D341Med (cell line): ENCODE results near the gene IL17C.
"Not testable (repeated sequence)": the region's sequence is repeated elsewhere in the genome, so short reads cannot be mapped to it uniquely, and the experiment has no call there.

Experiments used
- DNase-seq: peaks from one replicate; pipeline ENCODE4 v3.0.0; 2012; ENCODE audit warnings: low spot score

The IL17C gene

DNA sequence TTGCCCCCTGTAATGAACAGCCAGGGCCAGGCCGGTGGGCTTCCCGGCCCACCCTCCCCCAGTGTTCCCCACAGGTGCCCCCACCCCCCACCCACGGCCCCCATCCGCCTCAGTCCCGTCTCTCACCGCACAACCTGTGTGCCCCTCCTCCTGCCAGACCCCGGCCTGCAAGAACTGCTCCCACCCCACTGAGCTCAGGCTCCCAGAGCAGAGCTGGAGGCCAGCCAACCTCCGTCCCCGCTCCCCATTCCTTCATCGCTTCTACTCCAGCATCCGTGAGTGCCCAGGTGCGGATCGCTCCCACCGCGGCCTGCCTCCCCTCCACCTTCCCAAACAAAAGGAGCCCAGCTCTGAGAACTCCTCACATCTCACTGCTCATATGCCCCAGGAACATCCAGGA, 20.3 kb downstream of the IL17C start:
- DNase-seq = no peak

DNA sequence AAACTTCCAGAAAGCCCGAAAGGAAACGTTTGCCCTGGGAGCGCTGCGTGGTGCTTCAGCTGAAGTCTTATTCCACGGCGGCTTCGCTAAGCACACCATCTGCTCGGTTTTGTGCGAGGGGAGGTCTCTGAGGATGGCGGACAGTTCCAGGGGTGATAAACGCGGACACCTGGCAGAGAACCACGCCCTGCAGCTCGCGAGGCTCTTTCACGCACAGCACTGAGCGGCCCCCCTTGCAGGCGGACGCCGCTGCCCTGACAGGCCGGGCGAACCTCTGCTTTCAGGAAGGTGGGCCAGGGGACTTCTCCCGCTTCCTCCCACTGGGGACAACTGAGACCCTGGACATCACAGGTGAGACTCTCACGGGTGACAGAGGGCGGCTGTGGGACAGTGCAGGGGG, 20.8 kb downstream of the IL17C start:
- no peak for DNase-seq

DNA sequence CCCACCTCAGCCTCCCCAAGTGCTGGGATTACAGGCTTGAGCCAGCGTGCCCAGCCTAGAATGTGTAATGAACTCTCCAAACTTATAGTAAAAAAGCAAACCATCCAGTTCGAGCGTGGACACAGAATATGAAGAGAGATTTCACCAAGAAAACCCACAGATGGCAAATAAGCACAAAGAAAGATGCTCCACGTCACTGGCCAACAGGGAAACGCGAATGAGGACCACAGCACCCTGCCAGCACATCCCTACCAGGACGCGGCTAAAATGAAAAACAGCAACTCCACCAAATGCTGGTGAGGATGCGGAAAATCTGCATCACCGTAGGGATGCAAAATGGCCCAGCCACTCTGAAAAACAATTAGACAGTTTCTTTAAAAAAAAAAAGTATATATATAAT, 23.1 kb downstream of the IL17C start:
- DNase-seq = no peak

DNA sequence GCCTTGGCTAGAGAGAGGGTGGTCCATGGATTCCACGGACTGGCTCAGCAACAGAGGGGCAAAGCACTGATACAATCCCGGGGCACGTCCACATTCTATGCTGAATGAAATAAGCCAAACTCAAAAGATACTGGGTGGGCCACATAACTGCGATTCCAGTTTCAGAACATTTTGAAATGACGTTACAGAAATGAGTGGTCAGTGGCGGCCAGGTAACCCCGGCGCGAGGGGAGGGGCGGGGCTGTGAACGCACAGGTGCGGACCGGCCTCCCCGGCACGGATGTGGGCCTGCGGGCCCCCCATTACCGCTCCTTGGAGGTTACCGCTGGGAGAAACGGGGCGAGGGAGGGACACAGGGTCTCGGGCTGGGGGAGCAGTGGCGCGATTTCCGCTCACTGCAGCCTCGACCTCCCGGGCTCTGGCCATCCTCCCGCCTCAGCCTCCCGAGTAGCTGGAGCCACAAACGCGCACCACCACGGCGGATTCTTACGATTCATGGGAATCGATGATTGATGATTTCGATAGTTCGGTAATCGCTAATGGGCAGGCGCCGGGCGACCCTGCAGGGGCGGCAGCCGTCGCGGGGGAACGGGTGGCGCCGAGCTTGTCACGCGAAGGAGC, 24.0 kb downstream of the IL17C start:
- no peak for DNase-seq

DNA sequence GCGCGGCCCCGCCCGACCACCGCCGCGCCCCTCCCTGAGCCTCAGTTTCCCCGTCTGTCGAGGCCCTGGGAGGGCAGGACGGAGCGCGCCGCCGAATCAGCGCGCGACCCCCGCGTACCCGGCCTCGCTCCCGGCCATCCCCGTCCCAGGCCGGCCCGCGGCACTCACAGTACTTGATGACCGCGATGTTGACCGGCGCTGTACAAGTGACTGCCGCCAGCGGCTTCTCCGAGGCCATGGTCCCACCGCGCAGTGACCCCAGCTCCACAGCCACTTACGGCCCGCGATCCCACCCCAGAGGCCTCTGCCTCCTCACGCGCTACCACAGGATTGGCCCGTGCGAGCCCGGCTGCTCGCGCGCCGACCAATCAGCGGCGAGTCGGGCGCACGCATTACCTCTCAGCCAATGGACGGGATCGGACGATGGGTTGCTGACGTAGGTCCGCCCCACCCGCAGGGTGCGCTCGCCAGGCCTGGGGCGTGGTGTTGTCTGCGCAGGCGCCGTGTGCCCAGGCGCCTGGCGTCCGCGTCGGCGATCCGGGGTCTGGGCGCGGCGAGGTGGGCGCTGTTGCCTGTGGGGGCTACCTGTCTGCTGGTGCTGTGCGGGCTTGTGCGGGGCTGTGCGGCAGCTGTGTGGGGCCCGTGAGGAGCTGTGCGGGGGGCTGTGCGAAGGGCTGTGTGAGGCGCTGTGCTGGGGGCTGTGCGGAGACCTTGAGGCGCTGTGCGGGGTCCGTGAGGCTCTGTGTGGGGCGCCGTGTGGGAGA, 24.7 kb downstream of the IL17C start, which contains the start of gene MVD:
TSS of gene MVD (minus strand) at position 249 of the 764 bp plus-strand sequence. CDS start at position 238, 11 bp downstream.
- peak; percentile 99 for DNase-seq

DNA sequence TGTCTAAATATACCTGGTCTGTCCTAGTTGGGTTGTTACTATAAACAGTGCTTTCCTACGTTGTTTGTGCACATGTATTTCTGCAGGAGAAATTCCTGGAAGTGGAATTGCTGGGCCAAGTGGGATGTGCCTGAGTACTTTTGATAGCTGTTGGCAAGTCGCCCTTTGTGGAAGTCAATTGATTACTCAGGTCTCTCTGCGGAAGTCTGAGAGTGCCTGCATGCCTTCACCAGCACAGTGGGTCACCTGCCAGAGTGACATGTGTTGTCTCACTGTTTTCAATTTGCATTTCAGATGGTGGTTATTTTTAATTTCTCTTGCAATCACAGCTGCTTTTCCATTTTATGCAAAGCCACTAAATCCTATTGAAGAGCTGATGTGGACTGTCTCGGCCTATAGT, 26.8 kb downstream of the IL17C start:
- DNase-seq = no peak

DNA sequence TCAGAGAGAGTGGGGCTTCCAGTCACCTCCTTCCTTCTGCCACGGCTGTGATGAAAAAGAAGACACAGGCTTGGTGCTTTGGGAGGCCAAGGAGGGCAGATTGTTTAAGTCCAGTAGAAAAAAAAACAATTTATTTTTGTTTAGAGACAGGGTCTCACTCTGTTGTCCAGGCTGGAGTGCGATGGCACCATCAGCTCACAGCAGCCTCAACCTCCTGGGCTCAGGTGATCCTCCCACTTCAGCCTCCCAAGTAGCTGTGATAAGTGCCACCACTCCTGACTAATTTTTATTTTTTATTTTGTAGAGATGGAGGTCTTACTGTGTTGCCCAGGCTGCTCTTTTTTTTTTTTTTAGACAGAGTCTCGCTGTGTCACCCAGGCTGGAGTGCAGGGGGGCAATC, 27.2 kb downstream of the IL17C start:
- DNase-seq = no peak

DNA sequence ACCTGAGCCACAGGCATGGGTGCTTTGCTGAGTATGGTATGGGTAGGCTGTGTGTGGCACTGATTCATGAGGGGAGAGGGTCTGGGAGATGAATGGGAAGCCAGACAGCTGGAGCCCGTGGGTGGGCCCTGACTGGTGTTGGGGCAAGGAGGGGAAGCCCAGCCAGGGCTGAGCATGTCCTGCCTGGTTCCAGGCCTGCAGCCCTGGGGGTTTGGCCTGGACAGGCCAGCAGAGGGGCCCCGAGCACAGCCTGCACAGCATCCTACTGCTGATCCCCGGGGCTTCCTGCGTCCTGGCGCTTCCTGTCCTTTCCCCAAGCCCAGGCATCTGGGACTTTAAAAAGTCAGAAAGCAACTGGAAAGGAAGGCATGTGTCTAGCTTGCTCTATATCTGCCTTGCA, 29.1 kb downstream of the IL17C start:
- DNase-seq = no peak

- DNase-seq = not testable (repeated sequence)
Observed at GRCh38 chr16:88669493-88669892, 31.1 kb downstream of the IL17C start.

DNA sequence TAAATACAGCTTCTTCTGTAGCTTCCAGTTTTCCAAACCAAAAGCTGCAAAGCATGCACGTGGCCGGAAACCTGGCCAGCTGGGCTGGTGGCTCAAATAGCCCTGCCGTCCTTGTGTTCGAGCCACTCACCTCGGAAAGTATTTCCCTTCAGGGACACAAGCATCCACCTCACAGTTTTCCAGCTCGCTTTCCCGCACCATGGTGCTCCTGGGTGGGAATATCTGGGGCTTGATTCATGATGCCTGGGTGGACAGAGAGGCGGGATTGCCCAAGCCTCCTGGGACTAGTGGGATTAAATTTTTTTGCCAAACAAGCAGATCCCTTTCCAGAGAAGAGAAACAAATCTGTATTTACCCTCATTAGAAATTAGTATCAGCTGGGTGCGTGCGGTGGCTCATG, 31.6 kb downstream of the IL17C start:
- DNase-seq = no peak

- DNase-seq = no peak
Observed at GRCh38 chr16:88671806-88672205, 33.4 kb downstream of the IL17C start.

- peak; percentile 74 for DNase-seq
Observed at GRCh38 chr16:88672776-88673175, 34.4 kb downstream of the IL17C start.

DNA sequence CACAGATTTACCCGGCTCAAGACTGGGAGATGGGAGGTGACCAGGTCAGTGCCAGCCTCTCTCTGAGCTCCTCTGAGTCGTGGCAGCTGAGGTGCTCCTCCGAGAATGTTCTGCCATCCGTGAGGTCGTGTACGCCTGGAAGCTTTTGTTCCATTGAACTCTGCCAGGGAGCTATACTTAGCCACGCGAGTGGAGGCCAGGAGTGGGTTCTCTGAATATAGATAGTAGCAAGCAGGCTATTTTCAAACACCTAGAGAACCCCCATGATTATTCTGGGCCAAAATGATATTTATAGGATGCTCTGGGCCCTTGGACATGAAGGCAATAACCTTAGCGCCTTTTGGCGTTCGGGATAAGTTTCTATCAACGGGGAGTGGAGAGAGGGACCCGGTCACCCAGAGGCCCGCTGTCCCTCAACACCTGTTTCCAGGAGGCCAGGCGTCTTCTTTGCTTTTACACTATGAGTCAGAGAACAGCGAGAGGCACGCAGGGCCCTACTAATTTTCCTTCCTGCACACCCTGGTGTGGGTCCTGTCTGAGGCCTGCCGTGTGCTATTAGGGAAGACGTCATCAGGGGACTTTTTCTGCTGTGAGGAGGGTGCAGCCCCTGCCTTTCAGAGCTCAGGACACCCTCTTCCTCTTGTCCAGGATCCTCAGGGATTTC, 35.5 kb downstream of the IL17C start:
- DNase-seq = no peak

GRCh38 chr16:88676502-88677242, 38.3 kb downstream of the IL17C start:
- DNase-seq = no peak

DNA sequence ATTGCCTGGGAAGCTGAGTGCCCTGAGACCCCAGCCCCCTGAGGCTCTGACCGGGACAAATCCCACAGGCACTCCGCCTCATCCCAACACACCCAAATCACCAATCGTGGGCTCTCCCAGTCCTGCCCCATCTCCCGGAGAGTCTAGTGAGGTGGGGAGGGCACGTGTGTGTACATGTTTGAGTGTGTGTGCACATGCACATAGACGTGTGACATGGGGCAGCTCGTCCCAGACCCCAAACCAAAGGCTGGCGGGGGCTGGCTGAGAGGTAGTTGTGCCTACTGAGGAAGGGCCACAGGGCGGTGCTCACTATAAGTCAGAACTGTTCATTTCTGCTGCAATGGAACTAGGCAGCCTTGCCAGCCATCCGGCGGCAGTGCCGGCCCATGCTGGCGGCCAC, 39.3 kb downstream of the IL17C start:
- DNase-seq = no peak

- no peak for DNase-seq
Observed at GRCh38 chr16:88678224-88678979, 40.0 kb downstream of the IL17C start.

DNA sequence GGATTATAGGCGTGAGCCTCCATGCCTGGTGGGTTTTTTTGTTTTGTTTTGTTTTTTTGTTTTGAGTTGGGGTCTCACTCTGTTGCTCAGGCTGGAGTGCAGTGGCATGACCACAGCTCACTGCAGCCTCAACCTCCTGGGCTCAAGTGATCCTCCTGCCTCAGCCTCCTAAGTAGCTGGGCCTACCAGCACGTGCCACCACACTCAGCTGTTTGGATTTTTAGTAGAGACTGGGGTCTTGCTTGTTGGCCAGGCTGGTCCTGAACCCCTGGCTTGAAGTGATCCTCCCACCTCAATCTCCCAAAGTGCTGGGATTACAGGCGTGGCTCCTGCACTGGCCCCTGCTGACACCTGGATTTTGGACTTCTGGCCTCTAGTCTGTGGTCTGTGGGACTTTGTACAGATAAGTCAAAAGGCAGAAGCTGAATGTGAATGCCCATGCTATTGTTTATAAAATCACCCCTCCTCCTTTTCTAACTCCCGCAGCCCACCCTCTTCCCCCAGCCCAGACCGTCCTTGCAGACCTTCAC, 42.2 kb downstream of the IL17C start:
- DNase-seq = no peak

DNA sequence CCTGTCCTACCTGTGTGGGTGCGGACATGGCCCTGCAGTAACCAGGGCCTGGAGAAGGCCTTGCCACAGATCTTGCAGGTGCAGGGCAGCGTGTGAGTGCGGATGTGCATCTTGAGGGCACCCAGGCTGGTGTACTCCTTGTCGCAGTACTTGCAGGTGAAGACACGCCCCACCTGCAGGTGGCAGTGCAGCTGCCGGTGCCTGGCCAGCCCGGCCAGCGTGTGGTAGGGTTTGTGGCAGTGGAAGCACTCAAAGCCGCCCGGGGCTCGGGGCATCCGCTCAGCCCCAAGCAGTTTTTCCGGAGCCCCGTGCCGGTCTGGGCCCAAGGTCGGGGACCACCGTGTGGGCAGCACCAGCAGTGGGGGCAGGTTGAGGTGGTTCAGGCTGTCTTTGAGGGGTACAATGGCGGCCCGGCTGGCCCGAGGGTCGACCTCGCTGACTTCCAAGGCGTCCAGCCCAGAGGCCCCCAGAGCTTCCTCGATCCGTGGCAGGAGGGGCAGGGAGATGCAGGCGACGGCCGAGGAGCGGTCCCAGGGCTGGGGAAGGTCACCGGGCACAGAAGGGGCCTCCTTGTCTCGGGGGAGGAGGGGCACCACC, 42.8 kb downstream of the IL17C start:
- peak; percentile 62 for DNase-seq

DNA sequence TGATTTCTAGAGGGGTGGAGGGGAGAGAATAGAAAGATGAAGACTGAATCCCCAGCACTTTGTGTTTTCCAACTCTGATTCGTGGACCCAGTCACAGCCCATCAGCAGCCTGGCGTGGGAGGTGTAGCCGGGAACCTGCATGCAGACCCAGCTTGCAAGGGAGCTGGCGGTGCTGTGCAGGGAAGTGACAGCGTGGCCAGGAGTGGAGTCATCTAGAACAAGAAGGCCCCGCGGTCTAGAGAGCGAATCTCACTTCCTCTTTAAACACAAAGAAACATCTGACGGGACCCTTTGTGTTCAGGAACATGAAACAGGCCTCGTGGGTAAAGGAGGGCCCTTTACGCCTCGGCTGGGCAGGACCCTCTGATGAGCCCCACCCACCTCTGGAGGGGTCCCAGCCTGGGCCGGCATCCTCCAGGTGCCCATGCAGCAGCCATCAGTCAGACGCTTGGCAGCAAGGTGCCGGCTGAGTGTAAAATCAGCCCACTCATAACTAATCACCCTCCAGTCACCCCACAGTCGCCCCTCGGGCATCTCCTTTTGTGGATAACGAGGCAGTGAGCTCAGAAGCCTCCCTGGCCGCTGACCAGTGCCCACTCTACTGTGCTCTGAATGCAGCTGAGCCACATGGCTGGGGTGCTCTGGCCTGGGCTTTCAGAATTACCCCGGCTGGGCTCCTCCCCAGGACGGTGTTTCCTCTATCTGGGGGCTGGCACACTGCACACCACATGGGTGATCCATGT, 43.5 kb downstream of the IL17C start:
- no peak for DNase-seq

DNA sequence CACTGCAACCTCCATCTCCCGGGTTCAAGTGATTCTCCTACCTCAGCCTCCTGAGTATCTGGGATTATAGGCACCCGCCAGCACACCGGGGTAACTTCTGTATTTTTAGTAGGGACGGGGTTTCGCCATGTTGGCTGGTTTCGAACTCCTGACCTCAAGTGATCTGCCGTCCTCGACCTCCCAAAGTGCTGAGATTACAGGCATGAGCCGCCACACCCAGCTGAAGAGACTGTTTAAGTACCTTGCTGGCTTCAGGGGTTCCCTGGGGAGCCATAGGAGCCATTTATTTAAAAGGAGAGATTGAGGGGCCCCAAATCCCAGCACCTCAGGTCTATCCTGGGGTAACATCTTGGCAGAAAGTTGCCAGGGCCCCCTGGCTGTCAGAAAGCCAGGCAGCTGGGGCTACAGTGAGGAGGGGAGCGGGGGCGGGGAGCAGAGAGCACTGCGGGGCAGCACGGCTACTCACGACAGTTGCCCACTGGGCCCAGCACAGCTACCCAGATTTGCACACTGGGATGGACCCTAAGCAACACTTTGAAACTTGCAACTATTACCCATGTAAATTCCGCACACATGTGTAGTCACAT, 46.3 kb downstream of the IL17C start:
- no peak for DNase-seq
